HPDE6-E6E7 (cell line): Measurements from ENCODE around the gene TRIO.

ENCODE experiments used
- DNase-seq: peaks from one replicate; pipeline ENCODE4 v3.0.0; 2011; ENCODE audit warnings: missing footprints; ENCODE audit errors: extremely low spot score

The TRIO gene

DNA sequence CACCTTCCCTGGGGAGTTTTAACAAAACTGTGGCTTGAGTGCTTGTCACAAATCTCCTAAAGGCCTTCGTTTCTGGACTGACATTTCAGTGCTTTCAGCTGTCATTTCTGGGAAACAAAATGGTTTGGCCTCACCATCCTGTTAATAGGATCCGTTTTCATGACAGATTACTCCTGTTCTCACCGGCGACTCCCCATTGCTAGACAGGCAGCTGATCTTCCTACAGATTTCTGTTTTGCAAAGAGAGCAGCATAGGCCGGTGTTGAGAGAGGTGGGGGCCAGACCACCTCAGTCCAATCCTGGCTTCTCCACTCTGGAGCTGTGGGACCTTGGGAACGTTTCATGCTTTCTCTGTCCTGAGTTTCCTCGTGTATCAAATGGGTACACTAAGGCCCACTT lies 363.0 kb downstream of the TRIO start:
- no peak for DNase-seq

- DNase-seq, result no peak
Measured at GRCh38 chr5:14506661-14507060, 363.5 kb downstream of the TRIO start.

DNA sequence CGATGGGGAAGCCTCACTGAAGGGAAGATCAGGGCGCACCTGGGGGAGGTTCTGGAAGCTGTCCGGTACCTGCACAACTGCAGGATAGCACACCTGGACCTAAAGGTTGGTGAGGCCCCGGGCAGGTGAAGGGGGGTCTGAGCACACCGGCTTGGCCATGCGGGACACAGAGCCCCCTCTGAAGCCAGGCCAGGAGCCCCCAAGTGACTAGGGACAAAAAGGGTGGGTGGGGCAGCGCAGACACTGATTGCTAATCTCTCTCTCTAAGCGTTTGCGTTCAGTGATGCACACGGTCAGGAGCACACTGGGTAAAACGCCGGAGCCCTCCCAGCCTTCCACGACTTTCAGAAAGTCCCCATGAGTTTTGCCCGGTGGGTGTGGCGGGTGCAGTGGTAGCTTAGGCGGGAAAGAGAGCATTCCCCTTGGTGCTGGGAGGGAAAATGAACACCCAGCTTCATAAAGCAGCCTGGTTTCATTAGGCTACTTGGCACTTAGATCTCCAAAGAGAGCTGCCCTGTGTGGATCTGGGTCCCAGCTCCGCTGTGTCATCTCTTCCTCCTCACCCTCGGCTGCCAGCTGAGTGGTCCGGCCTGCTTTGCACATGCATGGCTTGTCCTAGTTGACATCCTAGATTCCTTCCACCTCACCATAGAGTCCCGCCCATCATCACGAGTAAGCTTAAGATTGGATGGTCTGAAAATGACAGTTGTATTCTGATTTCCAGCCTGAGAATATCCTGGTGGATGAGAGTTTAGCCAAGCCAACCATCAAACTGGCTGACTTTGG lies 364.2 kb downstream of the TRIO start:
- no peak for DNase-seq

- DNase-seq, result no peak
Measured at GRCh38 chr5:14508046-14508445, 364.9 kb downstream of the TRIO start.

GRCh38 chr5:14509556-14509955 lies 366.4 kb downstream of the TRIO start:
- DNase-seq, result no peak

- DNase-seq, result no peak
Measured at GRCh38 chr5:14510156-14510734, 367.1 kb downstream of the TRIO start.

GRCh38 chr5:14510880-14511279 lies 367.7 kb downstream of the TRIO start:
- DNase-seq, result no peak

- no peak for DNase-seq
Measured at GRCh38 chr5:14512574-14512973, 369.4 kb downstream of the TRIO start.

DNA sequence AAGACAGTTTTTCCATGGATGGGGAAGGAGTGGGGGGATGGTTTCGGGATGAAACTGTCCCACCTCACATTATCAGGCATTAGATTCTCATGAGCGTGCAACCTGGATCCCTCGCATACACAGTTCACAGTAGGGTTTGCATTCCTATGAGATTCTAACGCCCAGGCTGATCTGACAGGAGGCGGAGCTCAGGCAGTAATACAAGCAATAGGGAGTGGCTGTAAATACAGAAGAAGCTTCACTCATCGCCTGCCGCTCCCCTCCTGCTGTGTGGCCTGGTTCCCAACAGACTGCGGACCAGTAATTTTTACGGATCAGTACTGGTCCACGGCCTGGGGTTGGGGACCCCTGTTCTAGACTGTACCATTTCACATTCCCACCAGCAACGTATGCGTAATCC lies 370.1 kb downstream of the TRIO start:
- no peak for DNase-seq

- no peak for DNase-seq
Measured at GRCh38 chr5:14516901-14517300, 373.8 kb downstream of the TRIO start.

- DNase-seq, result no peak
Measured at GRCh38 chr5:14518638-14519037, 375.5 kb downstream of the TRIO start.

DNA sequence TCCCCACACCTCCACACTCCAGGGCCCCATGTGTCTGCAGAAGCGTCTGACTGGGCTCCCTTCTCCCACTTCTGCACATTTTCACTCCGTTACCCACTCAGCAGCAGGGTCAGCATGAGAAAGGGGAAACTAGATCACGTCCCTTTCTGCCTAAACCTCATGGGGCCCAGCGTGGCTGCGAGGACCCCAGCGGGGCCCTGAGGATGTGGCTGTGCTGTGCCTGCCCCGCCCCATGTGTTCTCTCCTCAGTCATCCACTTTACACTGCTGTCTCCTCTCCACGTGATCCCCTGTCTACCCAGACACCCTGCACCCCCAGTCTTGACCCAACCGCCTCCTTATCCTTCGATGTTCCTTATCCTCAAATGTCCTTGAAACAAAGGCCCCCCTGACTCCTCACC lies 378.6 kb downstream of the TRIO start:
- no peak for DNase-seq

- no peak for DNase-seq
Measured at GRCh38 chr5:14522721-14523120, 379.6 kb downstream of the TRIO start.

DNA sequence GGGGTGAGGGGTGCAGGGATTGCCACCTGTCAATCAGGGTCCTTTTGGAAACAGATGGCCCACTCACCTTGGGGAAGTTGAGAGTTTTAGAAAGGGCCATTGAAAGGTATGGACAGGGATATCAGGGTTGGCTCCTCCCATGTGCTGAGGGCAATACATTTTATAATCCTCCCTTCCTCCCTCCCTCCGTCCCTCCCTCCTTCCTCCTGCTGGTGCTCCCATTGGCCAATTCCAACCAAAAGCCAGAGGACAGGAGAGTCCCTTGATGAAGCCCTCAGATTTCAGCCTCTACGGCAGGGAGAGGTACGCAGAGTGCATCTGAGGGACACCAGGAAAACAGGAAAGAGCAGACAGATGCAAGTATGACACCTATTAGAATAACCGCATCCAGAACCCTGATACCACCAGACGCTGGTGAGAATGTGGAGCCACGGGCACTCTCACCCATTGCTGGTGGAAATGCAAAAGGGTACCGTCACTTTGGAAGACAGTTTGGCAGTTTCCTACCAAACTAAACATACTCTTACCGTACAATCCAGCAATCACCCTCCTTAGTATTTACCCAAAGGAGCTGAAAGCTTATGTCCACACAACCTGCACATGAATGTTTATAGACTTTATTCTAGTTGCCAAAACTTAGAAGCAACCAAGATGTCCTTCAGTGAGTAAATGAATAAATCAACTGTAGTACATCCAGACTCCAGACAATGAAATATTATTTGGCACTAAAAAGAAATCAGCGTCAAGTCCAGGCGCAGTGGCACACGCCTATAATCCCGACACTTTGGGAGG lies 380.3 kb downstream of the TRIO start:
- DNase-seq, result no peak

- no peak for DNase-seq
Measured at GRCh38 chr5:14525397-14525796, 382.3 kb downstream of the TRIO start.

- no peak for DNase-seq
Measured at GRCh38 chr5:14526493-14526892, 383.4 kb downstream of the TRIO start.

- no peak for DNase-seq
Measured at GRCh38 chr5:14528115-14528514, 385.0 kb downstream of the TRIO start.

DNA sequence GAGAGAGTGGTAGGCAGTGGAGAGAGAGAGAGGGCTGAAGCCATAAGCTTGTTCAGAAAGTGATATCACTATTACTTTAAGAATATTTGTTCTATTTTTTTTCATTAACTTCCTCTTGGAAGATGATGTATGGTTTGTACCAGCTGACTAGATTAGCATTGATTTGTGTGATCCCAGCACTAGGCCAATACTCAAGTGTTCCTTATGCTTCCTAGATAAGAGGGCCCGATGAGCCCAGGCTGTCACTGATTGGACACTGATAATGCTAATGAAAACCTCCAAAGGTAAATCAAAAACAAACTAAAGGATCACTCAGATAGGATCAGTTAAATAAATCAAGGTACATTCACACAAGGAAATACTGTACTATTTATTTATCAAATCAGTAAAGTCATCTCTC lies 385.8 kb downstream of the TRIO start:
- no peak for DNase-seq

DNA sequence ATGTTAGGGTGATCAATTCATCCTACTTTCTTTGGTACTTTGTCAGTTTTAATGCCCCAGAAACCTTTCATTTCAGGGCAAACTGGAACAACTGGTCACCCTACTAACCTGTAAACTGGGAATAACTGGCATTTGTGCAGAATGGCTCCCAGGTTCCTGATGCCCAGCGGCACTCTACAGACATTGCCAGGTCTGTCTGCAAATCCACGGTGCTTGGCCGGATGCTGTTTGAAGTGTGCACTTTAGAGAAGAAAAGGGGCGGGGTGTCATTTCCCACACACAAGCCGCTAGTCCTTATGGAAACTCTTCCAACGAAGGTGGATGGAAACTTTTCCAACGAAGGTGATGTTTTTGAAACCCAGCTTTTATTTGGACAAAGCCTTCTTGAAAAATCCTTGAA lies 388.5 kb downstream of the TRIO start:
- no peak for DNase-seq

- no peak for DNase-seq
Measured at GRCh38 chr5:14532180-14532579, 389.0 kb downstream of the TRIO start.

DNA sequence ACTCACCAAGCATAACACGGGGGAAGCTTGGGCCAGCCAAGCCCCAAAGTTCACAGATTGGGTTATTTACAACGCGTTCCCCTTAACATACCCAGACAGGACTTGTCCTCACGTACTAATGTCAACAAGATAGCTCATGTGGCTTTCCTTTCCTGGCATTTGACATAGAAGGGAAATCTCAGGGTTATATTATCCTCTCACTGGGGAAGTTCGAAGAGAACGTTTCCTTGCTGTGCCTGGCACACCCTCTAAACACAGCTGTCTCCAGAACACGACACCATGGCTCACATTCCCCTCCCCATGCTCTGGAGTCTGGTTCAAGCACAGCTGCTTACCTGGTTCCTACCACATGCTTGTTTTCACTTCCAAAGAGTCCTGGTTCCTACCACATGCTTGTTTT lies 391.6 kb downstream of the TRIO start:
- DNase-seq, result no peak

DNA sequence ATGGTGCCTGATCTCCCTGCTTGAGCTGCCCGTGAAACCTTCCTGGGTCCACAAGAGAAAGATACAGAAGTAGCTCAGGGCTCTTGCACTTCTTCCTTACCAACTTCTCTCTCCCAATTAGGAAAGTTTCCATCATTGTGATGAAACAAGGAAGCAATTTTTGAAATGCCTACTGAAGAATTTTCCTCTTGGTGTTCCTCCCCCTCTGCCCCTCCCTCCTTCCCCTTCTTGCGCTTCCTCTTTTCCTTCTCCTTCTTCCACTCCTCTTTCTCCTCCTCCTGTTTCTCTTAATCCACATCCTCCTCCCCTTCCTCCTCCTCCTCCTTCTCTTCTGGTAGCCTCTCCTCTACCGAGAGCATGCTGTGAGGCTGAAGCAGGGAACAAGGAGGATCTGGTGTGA lies 402.2 kb downstream of the TRIO start:
- no peak for DNase-seq

DNA sequence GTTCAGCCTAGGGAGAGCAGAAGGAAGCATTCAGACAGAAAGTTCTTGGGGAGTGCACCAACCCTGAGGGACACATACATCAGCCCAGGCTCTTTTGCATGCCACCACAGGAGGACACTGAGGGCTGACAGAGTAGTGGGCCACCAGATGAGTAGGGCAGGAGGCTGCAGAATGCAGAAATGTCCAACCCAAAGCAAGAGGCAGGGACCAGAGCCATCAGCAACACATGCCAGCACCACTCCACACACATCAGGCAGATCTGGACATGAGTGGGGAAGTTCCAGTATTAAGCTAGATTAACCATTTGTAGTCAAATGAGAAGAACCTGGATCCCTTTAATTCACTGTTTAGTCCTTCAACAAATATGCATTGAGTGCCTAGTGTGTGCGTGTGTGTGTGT lies 402.7 kb downstream of the TRIO start:
- DNase-seq, result no peak
